ENCODE data around the gene C1QTNF9. TPM values are rescaled to one million over a fixed set of nuclear protein-coding genes. Genes with fewer than 3 reads are reported as not detected.
"Not testable (repeated sequence)": the region's sequence is repeated elsewhere in the genome, so short reads cannot be mapped to it uniquely, and the experiment has no call there.

Gene C1QTNF9
- total and polyA plus RNA-seq, 2 experiments from 2014 or later: not detected

DNA sequence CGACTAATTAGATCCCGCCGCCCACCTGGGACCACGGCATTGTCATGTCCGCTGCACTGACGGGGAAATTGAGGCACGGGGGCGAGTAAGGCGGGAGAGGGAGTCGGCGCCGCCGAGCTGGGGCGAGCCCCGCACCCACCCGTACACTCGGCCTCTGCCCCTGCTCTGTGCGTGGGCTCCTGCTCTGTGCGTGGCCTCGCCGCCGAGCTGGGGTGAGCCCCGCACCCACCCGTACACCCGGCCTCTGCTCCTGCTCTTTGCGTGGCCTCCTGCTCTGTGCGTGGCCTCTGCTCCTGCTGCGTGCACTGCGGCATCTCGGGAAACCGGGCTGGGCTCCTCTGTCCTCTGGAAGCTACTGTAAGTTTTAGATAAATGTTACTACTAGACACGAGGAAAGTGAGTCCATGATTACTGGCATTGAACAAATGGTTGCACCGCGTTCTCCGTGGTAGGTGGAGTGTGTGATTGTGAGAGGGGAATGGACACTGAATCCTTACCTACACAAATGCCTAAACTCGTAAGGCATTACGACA is 826 bp upstream of the C1QTNF9 start:
- no peaks in the 10 kb centered on the region for H3K4me1 ChIP-seq (ENCODE audit: insufficient read depth)
- WGBS (ENCODE audit: low lambda C conversion rate, missing lambda C conversion rate): 97% methylated on average over 25 of the region's 37 CpGs
- no peaks in the 10 kb centered on the region for H3K9me2 ChIP-seq (replicated peaks; ENCODE audit: insufficient read depth)
- H3K79me2 ChIP-seq: no peaks in the 10 kb centered on the region
- H3K27ac ChIP-seq: no peak overlapping the region
- DNase-seq (ENCODE audit: low spot score): no peak
- H3K9me3 ChIP-seq (ENCODE audit: low read depth): no peaks in the 10 kb centered on the region
- H3K4me3 ChIP-seq: no peak overlapping the region
- no peaks in the 10 kb centered on the region for H3K27me3 ChIP-seq
- H3K4me2 ChIP-seq: no peak overlapping the region
- H4K20me1 ChIP-seq (ENCODE audit: insufficient read depth, poor library complexity, severe bottlenecking): no peaks in the 10 kb centered on the region
- H2AFZ ChIP-seq: no peak overlapping the region
- TF ChIP-seq EZH2 (IDR thresholded peaks at IDR 0.05; ENCODE audit: borderline replicate concordance) (no peak), EZH2phosphoT487 (IDR thresholded peaks at IDR 0.05; ENCODE audit: low read depth, severe bottlenecking, unreplicated experiment) (no peak)
- TF ChIP-seq, protein P1, sequence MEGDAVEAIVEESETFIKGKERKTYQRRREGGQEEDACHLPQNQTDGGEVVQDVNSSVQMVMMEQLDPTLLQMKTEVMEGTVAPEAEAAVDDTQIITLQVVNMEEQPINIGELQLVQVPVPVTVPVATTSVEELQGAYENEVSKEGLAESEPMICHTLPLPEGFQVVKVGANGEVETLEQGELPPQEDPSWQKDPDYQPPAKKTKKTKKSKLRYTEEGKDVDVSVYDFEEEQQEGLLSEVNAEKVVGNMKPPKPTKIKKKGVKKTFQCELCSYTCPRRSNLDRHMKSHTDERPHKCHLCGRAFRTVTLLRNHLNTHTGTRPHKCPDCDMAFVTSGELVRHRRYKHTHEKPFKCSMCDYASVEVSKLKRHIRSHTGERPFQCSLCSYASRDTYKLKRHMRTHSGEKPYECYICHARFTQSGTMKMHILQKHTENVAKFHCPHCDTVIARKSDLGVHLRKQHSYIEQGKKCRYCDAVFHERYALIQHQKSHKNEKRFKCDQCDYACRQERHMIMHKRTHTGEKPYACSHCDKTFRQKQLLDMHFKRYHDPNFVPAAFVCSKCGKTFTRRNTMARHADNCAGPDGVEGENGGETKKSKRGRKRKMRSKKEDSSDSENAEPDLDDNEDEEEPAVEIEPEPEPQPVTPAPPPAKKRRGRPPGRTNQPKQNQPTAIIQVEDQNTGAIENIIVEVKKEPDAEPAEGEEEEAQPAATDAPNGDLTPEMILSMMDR (IDR thresholded peaks at IDR 0.05; ENCODE audit: poor library complexity): no peak
- no peaks in the 10 kb centered on the region for H3K36me3 ChIP-seq (replicated peaks; ENCODE audit: insufficient read depth, low read depth)

DNA sequence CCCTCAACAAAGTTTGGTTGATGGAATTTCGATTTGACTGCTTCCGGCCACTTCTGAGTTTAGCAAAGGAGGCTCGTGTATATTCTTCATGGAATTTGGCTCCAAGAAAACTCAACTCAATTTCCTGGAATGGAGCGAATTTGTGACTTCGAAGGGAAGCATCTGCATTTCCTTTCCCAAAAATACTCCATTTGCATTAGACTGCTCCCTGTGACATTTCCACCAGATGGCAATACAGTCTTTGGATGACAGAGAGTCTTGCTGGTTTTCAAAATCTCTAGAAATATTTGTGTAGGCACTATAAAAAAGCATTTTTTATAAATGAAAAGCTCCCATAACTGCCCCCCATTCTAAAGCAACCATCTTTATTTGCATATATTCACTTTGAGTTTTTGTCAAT is 4.1 kb downstream of the C1QTNF9 start:
- Histone ChIP-seq H3K36me3 (replicated peaks; ENCODE audit: insufficient read depth, low read depth) (no peaks in the 10 kb centered on the region), H3K27ac (no peak overlapping the region), H3K27me3 (no peaks in the 10 kb centered on the region), H3K4me2 (no peak overlapping the region), H3K4me3 (no peak overlapping the region), H3K9me2 (replicated peaks; ENCODE audit: insufficient read depth) (no peaks in the 10 kb centered on the region), H3K79me2 (no peaks in the 10 kb centered on the region), H4K20me1 (ENCODE audit: insufficient read depth, poor library complexity, severe bottlenecking) (no peaks in the 10 kb centered on the region), H3K4me1 (ENCODE audit: insufficient read depth) (no peaks in the 10 kb centered on the region), H3K9me3 (ENCODE audit: low read depth) (no peaks in the 10 kb centered on the region), H2AFZ (no peak overlapping the region)
- DNase-seq (ENCODE audit: low spot score): no peak
- WGBS (ENCODE audit: low lambda C conversion rate, missing lambda C conversion rate): 76% methylated on average over 5 of the region's 5 CpGs
- TF ChIP-seq EZH2phosphoT487 (IDR thresholded peaks at IDR 0.05; ENCODE audit: low read depth, severe bottlenecking, unreplicated experiment) (no peak), EZH2 (IDR thresholded peaks at IDR 0.05; ENCODE audit: borderline replicate concordance) (no peak)
- TF ChIP-seq, protein P1 (IDR thresholded peaks at IDR 0.05; ENCODE audit: poor library complexity): peak; percentile 43

DNA sequence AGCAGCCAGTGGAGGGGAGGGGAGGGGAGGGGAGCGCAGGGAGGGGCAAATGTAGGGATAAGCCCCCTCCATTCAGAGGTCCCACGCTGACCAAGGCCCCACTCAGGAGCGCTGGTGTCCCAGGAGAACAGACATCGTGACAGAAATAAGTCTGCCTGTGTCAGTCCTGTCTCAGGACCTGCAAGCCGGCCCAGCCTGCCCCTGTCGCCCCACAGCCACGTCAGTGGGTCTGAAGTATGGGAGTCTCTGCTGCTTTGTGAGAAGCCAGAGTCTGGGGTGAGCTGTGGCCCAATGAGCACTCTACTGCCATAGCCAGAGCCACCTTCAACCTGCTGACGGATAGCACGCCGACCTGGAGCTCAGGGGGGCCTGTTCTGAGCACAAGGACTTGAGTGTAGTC is 8.5 kb downstream of the C1QTNF9 start:
- not testable (repeated sequence) for H3K9me2 ChIP-seq (replicated peaks; ENCODE audit: insufficient read depth); H2AFZ ChIP-seq; H3K9me3 ChIP-seq (ENCODE audit: low read depth); DNase-seq (ENCODE audit: low spot score); H3K36me3 ChIP-seq (replicated peaks; ENCODE audit: insufficient read depth, low read depth); H4K20me1 ChIP-seq (ENCODE audit: insufficient read depth, poor library complexity, severe bottlenecking); H3K27me3 ChIP-seq; H3K4me1 ChIP-seq (ENCODE audit: insufficient read depth); H3K27ac ChIP-seq; H3K4me3 ChIP-seq; H3K79me2 ChIP-seq; H3K4me2 ChIP-seq
- WGBS (ENCODE audit: low lambda C conversion rate, missing lambda C conversion rate): 90% methylated on average over 7 of the region's 10 CpGs

DNA sequence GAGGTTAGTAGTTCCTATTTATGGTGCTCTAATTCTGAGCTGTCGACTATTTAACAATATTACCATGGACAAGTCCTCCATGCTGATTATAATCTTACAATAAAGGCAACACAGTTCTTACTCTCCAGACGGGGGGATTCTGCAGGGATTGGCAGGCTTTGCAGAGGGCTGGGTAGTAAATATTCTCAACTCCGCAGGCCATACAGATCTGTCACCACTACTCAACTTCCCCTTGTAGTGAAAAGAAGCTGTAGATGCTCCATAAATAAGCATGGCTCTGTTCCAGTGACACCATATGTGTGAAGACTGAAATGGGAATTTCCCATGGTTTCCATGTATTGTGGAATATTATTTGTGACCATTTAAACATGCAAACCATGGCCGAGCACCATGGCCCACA is 9.5 kb downstream of the C1QTNF9 start:
- H3K27me3 ChIP-seq; H4K20me1 ChIP-seq (ENCODE audit: insufficient read depth, poor library complexity, severe bottlenecking); H3K9me2 ChIP-seq (replicated peaks; ENCODE audit: insufficient read depth); H3K4me2 ChIP-seq; DNase-seq (ENCODE audit: low spot score); H3K27ac ChIP-seq; H3K79me2 ChIP-seq; H3K9me3 ChIP-seq (ENCODE audit: low read depth); H3K36me3 ChIP-seq (replicated peaks; ENCODE audit: insufficient read depth, low read depth); H3K4me1 ChIP-seq (ENCODE audit: insufficient read depth); H3K4me3 ChIP-seq; H2AFZ ChIP-seq: not testable (repeated sequence)
- WGBS (ENCODE audit: low lambda C conversion rate, missing lambda C conversion rate): 80% methylated on average over 4 of the region's 4 CpGs

DNA sequence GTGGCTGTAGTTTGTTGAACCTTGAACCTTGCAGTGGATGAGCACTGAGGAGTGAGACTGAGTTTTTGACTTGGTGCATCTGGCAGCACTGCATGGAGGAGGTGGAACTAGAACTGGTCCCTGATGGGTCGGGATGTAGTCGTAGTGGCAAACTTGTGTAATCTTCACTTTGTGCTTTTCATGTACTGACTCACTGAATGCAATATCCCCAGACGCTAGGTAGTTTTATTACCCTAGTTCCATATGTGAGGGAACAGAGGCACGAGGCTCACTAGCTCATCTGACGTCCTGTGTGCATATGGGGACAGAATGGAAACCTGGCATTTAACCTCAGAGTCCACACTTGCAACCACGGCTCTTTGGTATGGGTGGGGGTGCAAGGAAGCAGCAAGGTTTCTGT is 10.3 kb downstream of the C1QTNF9 start:
- H3K4me2 ChIP-seq; H3K9me2 ChIP-seq (replicated peaks; ENCODE audit: insufficient read depth); H3K36me3 ChIP-seq (replicated peaks; ENCODE audit: insufficient read depth, low read depth); H3K27me3 ChIP-seq; H3K4me3 ChIP-seq; H3K4me1 ChIP-seq (ENCODE audit: insufficient read depth); H4K20me1 ChIP-seq (ENCODE audit: insufficient read depth, poor library complexity, severe bottlenecking); H3K79me2 ChIP-seq; H2AFZ ChIP-seq; DNase-seq (ENCODE audit: low spot score); H3K9me3 ChIP-seq (ENCODE audit: low read depth); H3K27ac ChIP-seq: not testable (repeated sequence)
- 85% methylated on average over 6 of the region's 6 CpGs for WGBS (ENCODE audit: low lambda C conversion rate, missing lambda C conversion rate)

DNA sequence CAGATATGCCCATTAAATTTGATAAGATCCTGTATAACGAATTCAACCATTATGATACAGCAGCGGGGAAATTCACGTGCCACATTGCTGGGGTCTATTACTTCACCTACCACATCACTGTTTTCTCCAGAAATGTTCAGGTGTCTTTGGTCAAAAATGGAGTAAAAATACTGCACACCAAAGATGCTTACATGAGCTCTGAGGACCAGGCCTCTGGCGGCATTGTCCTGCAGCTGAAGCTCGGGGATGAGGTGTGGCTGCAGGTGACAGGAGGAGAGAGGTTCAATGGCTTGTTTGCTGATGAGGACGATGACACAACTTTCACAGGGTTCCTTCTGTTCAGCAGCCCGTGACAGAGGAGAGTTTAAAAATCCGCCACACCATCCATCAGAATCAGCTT is 12.0 kb downstream of the C1QTNF9 start:
- not testable (repeated sequence) for H3K79me2 ChIP-seq; H3K4me1 ChIP-seq (ENCODE audit: insufficient read depth); H3K27me3 ChIP-seq; H3K36me3 ChIP-seq (replicated peaks; ENCODE audit: insufficient read depth, low read depth); H3K9me3 ChIP-seq (ENCODE audit: low read depth); H3K9me2 ChIP-seq (replicated peaks; ENCODE audit: insufficient read depth); H4K20me1 ChIP-seq (ENCODE audit: insufficient read depth, poor library complexity, severe bottlenecking); H3K27ac ChIP-seq; H2AFZ ChIP-seq; DNase-seq (ENCODE audit: low spot score); H3K4me3 ChIP-seq; H3K4me2 ChIP-seq
- 90% methylated on average over 8 of the region's 8 CpGs for WGBS (ENCODE audit: low lambda C conversion rate, missing lambda C conversion rate)
